Measurements from ENCODE around the gene PRKD2. TPM values are rescaled to one million over a fixed set of nuclear protein-coding genes. Genes with fewer than 3 reads are reported as not detected.
A peak's percentile ranks its signal among the peaks of the same experiment; 100 is the strongest.

The PRKD2 gene
- total and polyA plus RNA-seq, 2 experiments from 2014 or later = 15.6 to 37.9 TPM

DNA sequence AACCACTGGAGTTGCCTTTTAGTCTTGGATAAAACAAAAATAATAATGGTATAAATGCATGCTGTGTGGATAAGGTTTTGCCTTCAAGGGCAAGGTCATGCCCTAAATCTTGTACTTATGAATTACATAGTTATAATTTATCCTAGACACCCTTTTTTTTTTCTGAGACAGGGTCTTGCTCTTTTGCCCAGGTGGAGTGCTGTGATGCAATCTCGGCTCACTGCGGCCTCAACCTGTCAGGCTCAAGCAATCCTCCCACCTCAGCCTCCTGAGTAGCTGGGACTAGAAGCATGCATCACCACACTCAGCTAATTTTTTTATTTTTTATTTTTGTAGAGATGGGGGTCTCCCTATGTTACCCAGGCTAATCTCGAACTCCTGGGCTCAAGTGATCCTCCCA is 48.3 kb downstream of the PRKD2 start:
- Histone ChIP-seq H2AFZ (no peak overlapping the region), H3K9me3 (ENCODE audit: low read depth) (no peaks in the 10 kb centered on the region), H3K9me2 (replicated peaks; ENCODE audit: insufficient read depth) (no peaks in the 10 kb centered on the region), H3K4me3 (no peak overlapping the region), H3K4me2 (no peak overlapping the region), H3K27ac (no peak overlapping the region), H3K36me3 (replicated peaks; ENCODE audit: insufficient read depth, low read depth) (no peaks in the 10 kb centered on the region), H3K27me3 (no peaks in the 10 kb centered on the region), H3K79me2 (no peaks in the 10 kb centered on the region), H3K4me1 (ENCODE audit: insufficient read depth) (no peaks in the 10 kb centered on the region), H4K20me1 (ENCODE audit: insufficient read depth, poor library complexity, severe bottlenecking) (no peaks in the 10 kb centered on the region)
- WGBS (ENCODE audit: low lambda C conversion rate, missing lambda C conversion rate) = 97% methylated on average over 3 of the region's 3 CpGs
- DNase-seq (ENCODE audit: low spot score) = no peak
- TF ChIP-seq EZH2phosphoT487 (IDR thresholded peaks at IDR 0.05; ENCODE audit: low read depth, severe bottlenecking, unreplicated experiment) = no peak
- TF ChIP-seq, protein P1, sequence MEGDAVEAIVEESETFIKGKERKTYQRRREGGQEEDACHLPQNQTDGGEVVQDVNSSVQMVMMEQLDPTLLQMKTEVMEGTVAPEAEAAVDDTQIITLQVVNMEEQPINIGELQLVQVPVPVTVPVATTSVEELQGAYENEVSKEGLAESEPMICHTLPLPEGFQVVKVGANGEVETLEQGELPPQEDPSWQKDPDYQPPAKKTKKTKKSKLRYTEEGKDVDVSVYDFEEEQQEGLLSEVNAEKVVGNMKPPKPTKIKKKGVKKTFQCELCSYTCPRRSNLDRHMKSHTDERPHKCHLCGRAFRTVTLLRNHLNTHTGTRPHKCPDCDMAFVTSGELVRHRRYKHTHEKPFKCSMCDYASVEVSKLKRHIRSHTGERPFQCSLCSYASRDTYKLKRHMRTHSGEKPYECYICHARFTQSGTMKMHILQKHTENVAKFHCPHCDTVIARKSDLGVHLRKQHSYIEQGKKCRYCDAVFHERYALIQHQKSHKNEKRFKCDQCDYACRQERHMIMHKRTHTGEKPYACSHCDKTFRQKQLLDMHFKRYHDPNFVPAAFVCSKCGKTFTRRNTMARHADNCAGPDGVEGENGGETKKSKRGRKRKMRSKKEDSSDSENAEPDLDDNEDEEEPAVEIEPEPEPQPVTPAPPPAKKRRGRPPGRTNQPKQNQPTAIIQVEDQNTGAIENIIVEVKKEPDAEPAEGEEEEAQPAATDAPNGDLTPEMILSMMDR (IDR thresholded peaks at IDR 0.05; ENCODE audit: poor library complexity) = no peak
- TF ChIP-seq EZH2 (IDR thresholded peaks at IDR 0.05; ENCODE audit: borderline replicate concordance) = no peak

DNA sequence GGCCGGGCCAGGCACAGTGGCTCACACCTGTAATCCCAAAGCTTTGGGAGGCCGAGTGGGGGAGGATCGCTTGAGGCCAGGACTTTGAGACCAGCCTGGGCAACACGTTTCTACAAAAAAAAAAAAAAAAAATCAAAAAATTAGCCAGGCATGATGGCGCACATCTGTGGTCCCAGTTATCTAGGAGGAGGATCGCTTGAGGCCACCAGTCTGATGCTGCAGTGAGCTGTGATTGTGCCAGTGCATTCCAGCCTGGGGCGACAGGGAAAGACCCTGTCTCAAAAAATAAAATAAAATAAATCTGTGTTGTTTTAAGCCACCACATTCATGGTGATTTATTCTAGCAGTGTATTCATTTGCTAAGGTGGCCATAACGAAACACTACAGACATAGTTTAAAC is 51.8 kb downstream of the PRKD2 start:
- H3K9me3 ChIP-seq (ENCODE audit: low read depth) = no peaks in the 10 kb centered on the region
- DNase-seq (ENCODE audit: low spot score) = no peak
- WGBS (ENCODE audit: low lambda C conversion rate, missing lambda C conversion rate) = 93% methylated on average over 8 of the region's 8 CpGs
- H3K4me2 ChIP-seq = no peak overlapping the region
- H3K79me2 ChIP-seq = peaks cover 4% of the 10 kb centered on the region
- H3K27me3 ChIP-seq = peaks cover 3% of the 10 kb centered on the region
- H3K4me3 ChIP-seq = no peak overlapping the region
- H4K20me1 ChIP-seq (ENCODE audit: insufficient read depth, poor library complexity, severe bottlenecking) = no peaks in the 10 kb centered on the region
- no peak overlapping the region for H2AFZ ChIP-seq
- H3K36me3 ChIP-seq (replicated peaks; ENCODE audit: insufficient read depth, low read depth) = no peaks in the 10 kb centered on the region
- no peaks in the 10 kb centered on the region for H3K9me2 ChIP-seq (replicated peaks; ENCODE audit: insufficient read depth)
- TF ChIP-seq, protein P1 (IDR thresholded peaks at IDR 0.05; ENCODE audit: poor library complexity) = no peak
- TF ChIP-seq EZH2 (IDR thresholded peaks at IDR 0.05; ENCODE audit: borderline replicate concordance) = no peak
- H3K4me1 ChIP-seq (ENCODE audit: insufficient read depth) = no peaks in the 10 kb centered on the region
- H3K27ac ChIP-seq = no peak overlapping the region

DNA sequence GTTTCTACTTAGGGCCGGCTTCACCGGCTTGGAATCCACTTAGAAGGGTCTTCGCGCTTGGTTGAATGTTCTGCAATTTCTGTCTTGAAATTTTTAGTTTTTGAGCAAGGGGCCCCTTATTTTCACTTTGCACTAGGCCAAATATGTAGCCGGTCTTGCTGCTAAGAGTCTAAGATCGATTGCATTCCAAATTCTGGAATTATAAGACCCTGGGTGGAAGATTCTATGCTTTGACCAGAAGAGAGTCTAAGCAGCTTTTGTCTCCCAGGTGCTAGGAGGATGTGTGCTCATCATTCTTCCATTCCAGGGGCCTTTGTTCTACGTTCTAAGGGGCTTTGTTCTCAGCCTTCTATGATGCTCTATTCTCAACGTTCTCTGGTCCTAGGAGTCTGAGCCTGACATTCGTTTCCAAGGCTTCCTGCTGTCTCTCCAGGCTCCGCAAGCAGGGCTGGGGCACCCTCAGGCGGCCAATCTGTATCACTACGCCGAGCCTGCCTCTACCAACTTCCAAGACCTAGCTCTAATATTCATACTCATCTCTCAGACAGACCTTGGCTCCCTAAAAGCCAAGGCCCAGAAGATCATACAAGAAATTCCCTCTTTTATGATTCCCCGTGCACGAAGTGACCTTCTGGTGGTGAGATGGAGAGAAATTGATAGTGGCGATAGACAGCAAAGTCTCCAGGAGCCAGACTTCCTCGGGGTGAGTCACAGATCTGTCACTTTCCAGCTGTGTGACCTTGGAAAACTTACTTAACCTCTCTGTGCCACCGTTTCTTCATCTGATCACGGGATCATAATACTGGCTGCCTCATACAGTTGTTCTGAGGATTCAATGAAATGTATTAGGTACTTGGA is 55.0 kb downstream of the PRKD2 start:
- H3K4me2 ChIP-seq = peak overlapping the region; percentile 74
- no peak overlapping the region for H2AFZ ChIP-seq
- H3K27me3 ChIP-seq = peaks cover 19% of the 10 kb centered on the region
- peaks cover 20% of the 10 kb centered on the region for H3K79me2 ChIP-seq
- no peaks in the 10 kb centered on the region for H3K9me3 ChIP-seq (ENCODE audit: low read depth)
- H4K20me1 ChIP-seq (ENCODE audit: insufficient read depth, poor library complexity, severe bottlenecking) = no peaks in the 10 kb centered on the region
- H3K4me3 ChIP-seq = peak overlapping the region; percentile 1
- TF ChIP-seq EZH2 (IDR thresholded peaks at IDR 0.05; ENCODE audit: borderline replicate concordance) = no peak
- TF ChIP-seq, protein P1 (IDR thresholded peaks at IDR 0.05; ENCODE audit: poor library complexity) = peak; percentile 96
- peak; percentile 95 for DNase-seq (ENCODE audit: low spot score)
- H3K36me3 ChIP-seq (replicated peaks; ENCODE audit: insufficient read depth, low read depth) = no peaks in the 10 kb centered on the region
- no peaks in the 10 kb centered on the region for H3K4me1 ChIP-seq (ENCODE audit: insufficient read depth)
- peak overlapping the region; percentile 76 for H3K27ac ChIP-seq
- H3K9me2 ChIP-seq (replicated peaks; ENCODE audit: insufficient read depth) = no peaks in the 10 kb centered on the region
- 16% methylated on average over 19 of the region's 19 CpGs for WGBS (ENCODE audit: low lambda C conversion rate, missing lambda C conversion rate)
